ENCODE results near the gene PAX8. TPM values are rescaled to one million over a fixed set of nuclear protein-coding genes. Genes with fewer than 3 reads are reported as not detected.

PAX8 gene
- total and polyA plus RNA-seq, 2 experiments from 2014 or later: 0.21 to 0.32 TPM

DNA sequence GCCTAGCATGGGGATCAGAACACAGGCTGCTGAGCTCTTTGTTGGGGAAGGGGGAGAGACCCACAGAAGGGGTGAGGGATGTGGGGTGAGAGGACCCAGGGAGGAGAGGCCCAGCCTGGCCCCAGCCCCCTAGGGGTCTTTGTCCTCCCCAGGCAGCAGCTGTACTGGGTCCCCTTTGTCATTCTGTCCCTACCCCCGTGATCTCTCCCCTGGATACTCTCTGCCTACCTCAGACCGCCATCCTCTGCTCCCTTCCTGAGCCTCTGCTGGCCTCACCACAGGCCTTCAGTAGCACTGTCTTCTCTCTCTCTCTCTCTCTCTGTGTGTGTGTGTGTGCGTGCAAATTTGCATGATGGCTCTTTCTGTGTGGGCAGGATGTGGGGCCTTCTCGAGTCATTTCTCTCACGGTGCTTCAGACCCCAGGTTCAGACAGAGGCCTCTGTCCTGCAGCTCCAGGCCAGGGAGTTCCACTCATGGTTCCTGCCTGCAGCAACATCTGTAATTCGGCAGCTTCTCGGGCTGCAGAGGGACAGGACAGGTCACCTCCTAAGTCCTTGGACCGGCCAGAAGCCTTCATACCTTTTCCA is 103.6 kb downstream of the PAX8 start:
- H3K4me3 Mint-ChIP-seq: no peak overlapping the region
- no peaks in the 10 kb centered on the region for H3K36me3 ChIP-seq (ENCODE audit: insufficient read depth)
- no peaks in the 10 kb centered on the region for H3K9me2 ChIP-seq (ENCODE audit: insufficient read depth)
- no peaks in the 10 kb centered on the region for H3F3A ChIP-seq (replicated peaks; ENCODE audit: low read depth)
- H3K9me3 Mint-ChIP-seq: no peaks in the 10 kb centered on the region
- H3K4me3 ChIP-seq: no peak overlapping the region
- no peaks in the 10 kb centered on the region for H4K20me1 ChIP-seq (replicated peaks; ENCODE audit: insufficient read depth)
- H2AFZ ChIP-seq: 0 out of 2 replicates have a peak overlapping the region, but pooled peaks have one; percentile 18
- H3K4me1 ChIP-seq (ENCODE audit: insufficient read depth): no peaks in the 10 kb centered on the region; the same call in 1 of the 2 replicates
- H3K36me3 Mint-ChIP-seq (ENCODE audit: low read depth): no peaks in the 10 kb centered on the region
- H3K27me3 Mint-ChIP-seq (ENCODE audit: insufficient read depth, low read depth, poor library complexity): peaks cover 5% of the 10 kb centered on the region
- no peaks in the 10 kb centered on the region for H3K27me3 ChIP-seq (ENCODE audit: insufficient read depth)
- peaks cover 26% of the 10 kb centered on the region for H3K4me1 Mint-ChIP-seq
- ATAC-seq (peak; percentile 44), DNase-seq (ENCODE audit: low spot score) (no peak)
- H3K27ac ChIP-seq (ENCODE audit: low read depth): no peak overlapping the region
- H3K27ac Mint-ChIP-seq: no peak overlapping the region
- TF ChIP-seq JUNB (IDR thresholded peaks at IDR 0.05; ENCODE audit: unreplicated experiment) (no peak), STAT1 (IDR thresholded peaks at IDR 0.05; ENCODE audit: unreplicated experiment) (no peak), EZH2 (IDR thresholded peaks at IDR 0.05; ENCODE audit: low read depth, unreplicated experiment) (no peak), EZH2phosphoT487 (IDR thresholded peaks at IDR 0.05; ENCODE audit: unreplicated experiment) (no peak), CREB1 (CRISPR knock-in tag; IDR thresholded peaks at IDR 0.05; ENCODE audit: low read depth) (no peak), NANOG (IDR thresholded peaks at IDR 0.05; ENCODE audit: borderline replicate concordance) (no peak), ZNF114 (CRISPR knock-in tag; IDR thresholded peaks at IDR 0.05) (no peak), POLR2AphosphoS5 (IDR thresholded peaks at IDR 0.05; ENCODE audit: low read depth) (no peak), ZNF331 (CRISPR knock-in tag; IDR thresholded peaks at IDR 0.05; ENCODE audit: low read depth) (no peak)
- TF ChIP-seq, protein P1, sequence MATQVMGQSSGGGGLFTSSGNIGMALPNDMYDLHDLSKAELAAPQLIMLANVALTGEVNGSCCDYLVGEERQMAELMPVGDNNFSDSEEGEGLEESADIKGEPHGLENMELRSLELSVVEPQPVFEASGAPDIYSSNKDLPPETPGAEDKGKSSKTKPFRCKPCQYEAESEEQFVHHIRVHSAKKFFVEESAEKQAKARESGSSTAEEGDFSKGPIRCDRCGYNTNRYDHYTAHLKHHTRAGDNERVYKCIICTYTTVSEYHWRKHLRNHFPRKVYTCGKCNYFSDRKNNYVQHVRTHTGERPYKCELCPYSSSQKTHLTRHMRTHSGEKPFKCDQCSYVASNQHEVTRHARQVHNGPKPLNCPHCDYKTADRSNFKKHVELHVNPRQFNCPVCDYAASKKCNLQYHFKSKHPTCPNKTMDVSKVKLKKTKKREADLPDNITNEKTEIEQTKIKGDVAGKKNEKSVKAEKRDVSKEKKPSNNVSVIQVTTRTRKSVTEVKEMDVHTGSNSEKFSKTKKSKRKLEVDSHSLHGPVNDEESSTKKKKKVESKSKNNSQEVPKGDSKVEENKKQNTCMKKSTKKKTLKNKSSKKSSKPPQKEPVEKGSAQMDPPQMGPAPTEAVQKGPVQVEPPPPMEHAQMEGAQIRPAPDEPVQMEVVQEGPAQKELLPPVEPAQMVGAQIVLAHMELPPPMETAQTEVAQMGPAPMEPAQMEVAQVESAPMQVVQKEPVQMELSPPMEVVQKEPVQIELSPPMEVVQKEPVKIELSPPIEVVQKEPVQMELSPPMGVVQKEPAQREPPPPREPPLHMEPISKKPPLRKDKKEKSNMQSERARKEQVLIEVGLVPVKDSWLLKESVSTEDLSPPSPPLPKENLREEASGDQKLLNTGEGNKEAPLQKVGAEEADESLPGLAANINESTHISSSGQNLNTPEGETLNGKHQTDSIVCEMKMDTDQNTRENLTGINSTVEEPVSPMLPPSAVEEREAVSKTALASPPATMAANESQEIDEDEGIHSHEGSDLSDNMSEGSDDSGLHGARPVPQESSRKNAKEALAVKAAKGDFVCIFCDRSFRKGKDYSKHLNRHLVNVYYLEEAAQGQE (IDR thresholded peaks at IDR 0.05; ENCODE audit: unreplicated experiment): no peak
- TF ChIP-seq, protein P2, sequence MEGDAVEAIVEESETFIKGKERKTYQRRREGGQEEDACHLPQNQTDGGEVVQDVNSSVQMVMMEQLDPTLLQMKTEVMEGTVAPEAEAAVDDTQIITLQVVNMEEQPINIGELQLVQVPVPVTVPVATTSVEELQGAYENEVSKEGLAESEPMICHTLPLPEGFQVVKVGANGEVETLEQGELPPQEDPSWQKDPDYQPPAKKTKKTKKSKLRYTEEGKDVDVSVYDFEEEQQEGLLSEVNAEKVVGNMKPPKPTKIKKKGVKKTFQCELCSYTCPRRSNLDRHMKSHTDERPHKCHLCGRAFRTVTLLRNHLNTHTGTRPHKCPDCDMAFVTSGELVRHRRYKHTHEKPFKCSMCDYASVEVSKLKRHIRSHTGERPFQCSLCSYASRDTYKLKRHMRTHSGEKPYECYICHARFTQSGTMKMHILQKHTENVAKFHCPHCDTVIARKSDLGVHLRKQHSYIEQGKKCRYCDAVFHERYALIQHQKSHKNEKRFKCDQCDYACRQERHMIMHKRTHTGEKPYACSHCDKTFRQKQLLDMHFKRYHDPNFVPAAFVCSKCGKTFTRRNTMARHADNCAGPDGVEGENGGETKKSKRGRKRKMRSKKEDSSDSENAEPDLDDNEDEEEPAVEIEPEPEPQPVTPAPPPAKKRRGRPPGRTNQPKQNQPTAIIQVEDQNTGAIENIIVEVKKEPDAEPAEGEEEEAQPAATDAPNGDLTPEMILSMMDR (conservative IDR thresholded peaks at IDR 0.05; ENCODE audit: low read depth in 2 of 2): no peak
- TF ChIP-seq, protein P3, sequence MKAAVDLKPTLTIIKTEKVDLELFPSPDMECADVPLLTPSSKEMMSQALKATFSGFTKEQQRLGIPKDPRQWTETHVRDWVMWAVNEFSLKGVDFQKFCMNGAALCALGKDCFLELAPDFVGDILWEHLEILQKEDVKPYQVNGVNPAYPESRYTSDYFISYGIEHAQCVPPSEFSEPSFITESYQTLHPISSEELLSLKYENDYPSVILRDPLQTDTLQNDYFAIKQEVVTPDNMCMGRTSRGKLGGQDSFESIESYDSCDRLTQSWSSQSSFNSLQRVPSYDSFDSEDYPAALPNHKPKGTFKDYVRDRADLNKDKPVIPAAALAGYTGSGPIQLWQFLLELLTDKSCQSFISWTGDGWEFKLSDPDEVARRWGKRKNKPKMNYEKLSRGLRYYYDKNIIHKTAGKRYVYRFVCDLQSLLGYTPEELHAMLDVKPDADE (IDR thresholded peaks at IDR 0.05): no peak
- TF ChIP-seq, protein P4, sequence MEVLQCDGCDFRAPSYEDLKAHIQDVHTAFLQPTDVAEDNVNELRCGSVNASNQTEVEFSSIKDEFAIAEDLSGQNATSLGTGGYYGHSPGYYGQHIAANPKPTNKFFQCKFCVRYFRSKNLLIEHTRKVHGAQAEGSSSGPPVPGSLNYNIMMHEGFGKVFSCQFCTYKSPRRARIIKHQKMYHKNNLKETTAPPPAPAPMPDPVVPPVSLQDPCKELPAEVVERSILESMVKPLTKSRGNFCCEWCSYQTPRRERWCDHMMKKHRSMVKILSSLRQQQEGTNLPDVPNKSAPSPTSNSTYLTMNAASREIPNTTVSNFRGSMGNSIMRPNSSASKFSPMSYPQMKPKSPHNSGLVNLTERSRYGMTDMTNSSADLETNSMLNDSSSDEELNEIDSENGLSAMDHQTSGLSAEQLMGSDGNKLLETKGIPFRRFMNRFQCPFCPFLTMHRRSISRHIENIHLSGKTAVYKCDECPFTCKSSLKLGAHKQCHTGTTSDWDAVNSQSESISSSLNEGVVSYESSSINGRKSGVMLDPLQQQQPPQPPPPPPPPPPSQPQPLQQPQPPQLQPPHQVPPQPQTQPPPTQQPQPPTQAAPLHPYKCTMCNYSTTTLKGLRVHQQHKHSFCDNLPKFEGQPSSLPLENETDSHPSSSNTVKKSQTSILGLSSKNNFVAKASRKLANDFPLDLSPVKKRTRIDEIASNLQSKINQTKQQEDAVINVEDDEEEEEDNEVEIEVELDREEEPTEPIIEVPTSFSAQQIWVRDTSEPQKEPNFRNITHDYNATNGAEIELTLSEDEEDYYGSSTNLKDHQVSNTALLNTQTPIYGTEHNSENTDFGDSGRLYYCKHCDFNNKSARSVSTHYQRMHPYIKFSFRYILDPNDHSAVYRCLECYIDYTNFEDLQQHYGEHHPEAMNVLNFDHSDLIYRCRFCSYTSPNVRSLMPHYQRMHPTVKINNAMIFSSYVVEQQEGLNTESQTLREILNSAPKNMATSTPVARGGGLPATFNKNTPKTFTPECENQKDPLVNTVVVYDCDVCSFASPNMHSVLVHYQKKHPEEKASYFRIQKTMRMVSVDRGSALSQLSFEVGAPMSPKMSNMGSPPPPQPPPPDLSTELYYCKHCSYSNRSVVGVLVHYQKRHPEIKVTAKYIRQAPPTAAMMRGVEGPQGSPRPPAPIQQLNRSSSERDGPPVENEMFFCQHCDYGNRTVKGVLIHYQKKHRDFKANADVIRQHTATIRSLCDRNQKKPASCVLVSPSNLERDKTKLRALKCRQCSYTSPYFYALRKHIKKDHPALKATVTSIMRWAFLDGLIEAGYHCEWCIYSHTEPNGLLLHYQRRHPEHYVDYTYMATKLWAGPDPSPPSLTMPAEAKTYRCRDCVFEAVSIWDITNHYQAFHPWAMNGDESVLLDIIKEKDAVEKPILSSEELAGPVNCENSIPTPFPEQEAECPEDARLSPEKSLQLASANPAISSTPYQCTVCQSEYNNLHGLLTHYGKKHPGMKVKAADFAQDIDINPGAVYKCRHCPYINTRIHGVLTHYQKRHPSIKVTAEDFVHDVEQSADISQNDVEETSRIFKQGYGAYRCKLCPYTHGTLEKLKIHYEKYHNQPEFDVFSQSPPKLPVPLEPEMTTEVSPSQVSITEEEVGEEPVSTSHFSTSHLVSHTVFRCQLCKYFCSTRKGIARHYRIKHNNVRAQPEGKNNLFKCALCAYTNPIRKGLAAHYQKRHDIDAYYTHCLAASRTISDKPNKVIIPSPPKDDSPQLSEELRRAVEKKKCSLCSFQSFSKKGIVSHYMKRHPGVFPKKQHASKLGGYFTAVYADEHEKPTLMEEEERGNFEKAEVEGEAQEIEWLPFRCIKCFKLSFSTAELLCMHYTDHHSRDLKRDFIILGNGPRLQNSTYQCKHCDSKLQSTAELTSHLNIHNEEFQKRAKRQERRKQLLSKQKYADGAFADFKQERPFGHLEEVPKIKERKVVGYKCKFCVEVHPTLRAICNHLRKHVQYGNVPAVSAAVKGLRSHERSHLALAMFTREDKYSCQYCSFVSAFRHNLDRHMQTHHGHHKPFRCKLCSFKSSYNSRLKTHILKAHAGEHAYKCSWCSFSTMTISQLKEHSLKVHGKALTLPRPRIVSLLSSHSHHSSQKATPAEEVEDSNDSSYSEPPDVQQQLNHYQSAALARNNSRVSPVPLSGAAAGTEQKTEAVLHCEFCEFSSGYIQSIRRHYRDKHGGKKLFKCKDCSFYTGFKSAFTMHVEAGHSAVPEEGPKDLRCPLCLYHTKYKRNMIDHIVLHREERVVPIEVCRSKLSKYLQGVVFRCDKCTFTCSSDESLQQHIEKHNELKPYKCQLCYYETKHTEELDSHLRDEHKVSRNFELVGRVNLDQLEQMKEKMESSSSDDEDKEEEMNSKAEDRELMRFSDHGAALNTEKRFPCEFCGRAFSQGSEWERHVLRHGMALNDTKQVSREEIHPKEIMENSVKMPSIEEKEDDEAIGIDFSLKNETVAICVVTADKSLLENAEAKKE (CRISPR knock-in tag; IDR thresholded peaks at IDR 0.05): no peak
- H3K4me2 ChIP-seq: no peak overlapping the region
- H3K79me2 ChIP-seq (replicated peaks; ENCODE audit: insufficient read depth): no peaks in the 10 kb centered on the region

Measured in GM23338 (cell line).